Dermis microvascular lymphatic vessel endothelial cell (primary cell): ENCODE measurements around the gene C1orf35. TPM values are rescaled to one million over a fixed set of nuclear protein-coding genes. Genes with fewer than 3 reads are reported as not detected.
"Not testable (repeated sequence)": the region's sequence is repeated elsewhere in the genome, so short reads cannot be mapped to it uniquely, and the experiment has no call there.

ENCODE experiments used
- DNase-seq, 2 donors: peaks; one replicate each; pipeline versions ENCODE4 v3.0.0 to v3.0.0-alpha.2; 2010; ENCODE audit warnings: low read depth in 2 of 2
- total RNA-seq: library from RNA; depleted of rRNA; stranded (reverse); fragments of >200 nt; gene quantifications from 2 replicates; pipeline ENCODE4 v1.2.1, GENCODE V29; 2014

The C1orf35 gene
- total RNA-seq, 1 donor from 2014 or later, result 6.5 TPM

DNA sequence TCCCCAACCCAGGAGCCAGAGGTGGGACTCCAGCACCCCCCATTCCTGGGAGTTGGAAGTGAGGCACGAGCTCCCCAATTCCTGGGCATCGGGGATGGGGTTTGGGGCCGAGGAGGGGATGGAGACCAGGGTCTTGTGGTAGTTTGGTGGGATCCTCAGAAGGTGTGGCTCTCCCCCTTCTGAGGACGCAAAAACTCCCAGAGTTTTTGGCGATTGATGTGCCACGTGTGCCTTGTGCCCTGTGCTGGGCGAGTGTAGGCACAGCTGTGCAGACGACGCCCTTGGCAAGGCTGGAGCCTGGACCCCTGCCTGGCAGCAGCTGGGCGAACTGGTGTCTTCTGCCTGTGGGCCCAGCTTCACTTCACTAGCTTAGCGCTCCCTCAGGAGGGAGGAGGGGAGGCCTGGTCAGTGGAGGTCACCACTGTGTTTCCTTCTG lies 39.6 kb upstream of the C1orf35 start:
- DNase-seq, result no peak

DNA sequence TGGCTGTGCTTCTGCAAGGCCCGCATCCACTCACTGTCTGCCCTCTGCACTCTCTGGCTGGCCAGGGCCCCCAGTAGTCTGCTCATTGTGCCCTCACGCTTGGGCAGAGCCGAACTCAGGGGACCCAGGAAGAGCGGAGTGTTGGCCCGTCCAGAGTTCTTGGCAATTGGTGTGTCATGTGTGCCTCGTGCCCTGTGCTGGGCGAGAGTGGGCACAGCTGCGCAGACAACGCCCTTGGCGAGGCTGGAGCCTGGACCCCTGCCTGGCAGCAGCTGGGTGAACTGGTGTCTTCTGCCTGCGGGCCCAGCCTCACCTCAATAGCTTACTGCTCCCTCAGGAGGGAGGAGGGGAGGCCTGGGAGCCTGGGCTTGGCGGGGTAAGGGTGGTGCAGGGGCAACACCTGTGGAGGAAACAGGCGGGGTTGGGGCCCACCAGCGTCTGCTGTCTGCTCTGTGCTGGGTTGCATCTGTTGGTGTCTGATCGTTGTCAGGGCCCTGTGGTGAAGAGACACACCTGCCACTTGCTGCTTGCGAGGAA lies 39.1 kb upstream of the C1orf35 start:
- DNase-seq, result no peak

DNA sequence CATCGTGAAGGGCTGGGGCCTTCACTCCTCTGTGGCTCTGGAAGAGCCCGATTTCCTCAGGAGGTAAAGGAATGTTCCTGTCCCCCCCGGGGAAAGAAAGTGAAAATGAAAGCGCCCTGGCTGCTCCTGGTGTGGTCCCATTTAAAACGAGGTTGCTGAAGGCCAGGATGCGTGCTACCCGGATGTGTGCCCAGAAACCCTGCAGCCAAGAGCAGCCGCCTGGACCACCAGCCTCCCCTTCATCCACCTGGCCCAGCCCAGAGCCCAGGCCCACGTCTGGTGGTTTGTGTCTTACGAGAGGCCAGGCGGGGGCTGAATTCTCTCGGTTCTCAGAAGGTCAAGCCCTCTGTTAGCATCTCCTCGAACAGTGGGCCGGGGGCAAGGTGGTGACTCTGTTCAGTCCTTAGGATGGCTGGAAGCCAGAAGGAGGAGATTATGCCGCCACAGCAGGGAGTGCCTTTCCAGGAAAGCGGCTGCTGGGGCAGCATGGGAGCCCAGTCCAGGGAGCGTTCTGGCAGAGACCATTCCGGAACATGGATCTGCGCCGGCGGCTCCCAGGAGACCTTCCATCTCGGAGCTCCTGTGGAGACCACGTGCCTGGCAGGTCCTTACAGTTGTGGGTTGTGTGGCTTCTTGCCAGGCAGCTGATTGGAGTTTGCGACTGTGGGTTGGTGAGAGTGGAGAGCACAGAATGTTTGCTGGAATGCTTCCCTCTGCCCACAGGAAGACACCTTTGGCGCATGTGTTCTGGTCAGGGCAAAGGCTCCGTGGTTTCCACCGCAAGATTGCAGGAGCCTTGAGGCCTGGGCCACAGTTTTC lies 38.3 kb upstream of the C1orf35 start:
- DNase-seq, result peak in 1 of 2 donors; percentile 47

DNA sequence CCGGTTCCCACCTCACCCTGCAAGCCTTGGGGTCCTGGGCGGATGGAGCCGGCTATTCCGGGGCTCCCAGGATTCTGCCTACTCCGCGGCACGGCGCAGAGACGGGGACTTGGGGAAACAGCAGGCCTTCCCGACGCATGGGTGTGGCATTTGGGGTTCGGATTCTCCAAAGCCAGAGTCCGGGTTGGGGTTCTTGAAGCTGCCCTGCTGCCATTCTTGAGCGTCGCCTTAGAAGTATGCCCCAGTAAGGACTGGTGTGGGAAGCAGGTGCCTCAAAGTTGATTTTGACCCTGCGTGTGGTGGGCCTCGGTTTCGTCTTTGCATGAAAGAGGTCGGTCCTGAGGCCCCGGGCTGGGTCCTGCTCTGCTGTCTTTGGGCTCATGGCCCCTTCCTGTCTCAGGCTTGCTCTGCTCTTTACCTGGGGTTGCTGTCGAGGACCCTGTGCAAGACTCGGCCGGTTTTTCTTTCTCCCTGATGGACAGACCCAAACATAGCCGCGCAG lies 37.6 kb upstream of the C1orf35 start:
- no peak for DNase-seq

DNA sequence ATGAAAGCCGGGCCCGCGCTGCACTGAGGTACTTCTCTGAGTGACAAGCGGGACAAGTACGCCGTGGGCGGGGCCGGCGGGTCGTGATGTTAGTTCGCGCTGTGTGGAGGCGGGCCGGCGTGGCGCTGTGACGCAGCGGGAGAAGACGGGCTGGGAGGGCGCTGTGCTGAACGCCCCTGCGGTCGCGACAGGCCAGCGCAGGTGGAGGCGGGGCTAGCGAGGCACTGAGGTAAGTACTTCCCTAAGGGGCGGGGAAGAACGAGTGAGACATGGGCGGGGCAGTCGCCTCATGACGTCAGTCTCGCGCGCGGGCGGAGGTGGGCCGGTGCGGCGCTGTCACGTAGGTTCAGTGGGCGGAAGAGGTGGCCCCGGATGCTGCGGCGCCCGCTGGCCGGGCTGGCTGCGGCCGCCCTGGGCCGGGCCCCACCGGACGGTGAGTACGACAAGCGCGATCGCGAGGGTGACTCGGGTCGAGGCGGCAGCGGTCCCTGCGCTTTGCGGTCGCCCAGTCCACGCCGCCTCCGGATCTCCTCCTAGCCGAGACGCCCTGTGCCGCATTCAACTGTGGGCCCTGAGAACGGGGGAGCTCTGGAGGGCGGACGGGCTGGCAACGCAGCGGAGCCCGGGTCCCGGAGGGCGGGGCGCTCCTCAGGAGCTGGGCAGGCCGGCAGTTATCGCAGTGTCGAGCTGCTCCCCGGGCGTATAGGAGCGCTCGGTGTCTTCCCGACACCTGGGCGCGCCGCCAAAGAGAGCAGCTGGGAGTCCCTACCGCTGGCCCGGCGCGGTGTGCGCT lies 37.0 kb upstream of the C1orf35 start, which contains the start of gene GUK1:
TSS of gene GUK1 (plus strand) at position 349 of the 793 bp plus-strand sequence. CDS start at position 373, 24 bp downstream.
- peak; percentile 98 to 100 for DNase-seq

DNA sequence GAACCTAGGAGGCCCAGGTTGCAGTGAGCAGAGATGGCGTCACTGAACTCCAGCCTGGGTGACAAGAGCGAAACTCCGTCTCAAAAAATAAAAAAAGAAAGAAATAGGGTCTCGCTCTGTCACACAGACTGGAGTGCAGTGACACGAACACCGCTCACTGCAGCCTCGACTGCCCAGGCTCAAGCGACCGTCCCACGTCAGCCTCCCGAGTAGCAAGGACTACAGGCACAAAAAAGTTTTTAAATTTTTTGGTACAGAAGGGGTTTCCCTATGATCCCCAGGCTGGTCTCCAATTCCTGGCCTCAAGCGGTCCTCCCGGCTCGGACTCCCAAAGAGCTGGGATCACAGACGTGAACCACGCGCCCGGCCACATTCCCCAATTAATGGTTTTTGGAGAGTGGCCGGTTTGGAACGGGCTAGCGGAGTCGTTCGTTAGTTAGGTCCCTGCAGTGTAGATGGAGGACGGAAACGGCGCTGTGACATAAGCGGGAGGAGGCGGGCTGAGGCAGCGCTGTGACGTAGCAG lies 36.3 kb upstream of the C1orf35 start:
- DNase-seq, result no peak

DNA sequence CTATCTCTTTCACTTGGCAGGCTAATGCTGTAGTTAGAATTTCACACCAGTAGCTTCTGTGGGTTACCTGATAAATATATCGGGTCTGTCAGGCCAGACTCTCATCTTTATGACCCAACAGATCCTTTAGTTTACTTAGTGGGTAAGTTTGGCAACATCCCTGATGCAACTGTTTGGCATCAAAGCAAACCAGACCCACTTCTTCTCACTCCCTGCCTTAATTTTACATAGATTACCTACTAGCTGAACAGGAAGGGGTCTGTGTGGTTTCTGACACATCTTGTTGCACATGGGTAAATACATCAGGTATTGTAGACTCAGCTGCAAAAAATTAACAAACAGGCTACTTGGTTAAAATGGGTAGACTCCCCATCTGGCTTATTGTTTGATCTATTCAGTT lies 33.8 kb upstream of the C1orf35 start:
- DNase-seq, result no peak

DNA sequence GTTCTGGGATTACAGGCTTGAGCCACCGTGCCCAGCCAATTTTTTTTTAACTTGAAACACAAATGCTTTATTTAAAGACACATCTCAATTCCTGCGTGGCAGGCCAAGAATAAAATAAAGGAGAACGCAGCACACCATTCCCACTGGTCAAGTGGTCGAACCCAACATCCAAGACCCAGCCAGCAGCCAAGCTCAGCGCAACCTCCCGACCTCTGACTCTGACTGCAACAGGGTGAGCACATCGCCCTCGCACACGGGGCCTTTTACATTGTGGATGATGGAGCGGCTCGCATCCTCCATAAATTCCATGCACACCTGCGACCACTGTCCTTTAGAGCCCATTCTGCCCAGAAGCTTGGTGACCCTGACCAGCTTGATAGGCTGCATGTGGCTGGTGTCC lies 31.5 kb upstream of the C1orf35 start:
- DNase-seq, result no peak

DNA sequence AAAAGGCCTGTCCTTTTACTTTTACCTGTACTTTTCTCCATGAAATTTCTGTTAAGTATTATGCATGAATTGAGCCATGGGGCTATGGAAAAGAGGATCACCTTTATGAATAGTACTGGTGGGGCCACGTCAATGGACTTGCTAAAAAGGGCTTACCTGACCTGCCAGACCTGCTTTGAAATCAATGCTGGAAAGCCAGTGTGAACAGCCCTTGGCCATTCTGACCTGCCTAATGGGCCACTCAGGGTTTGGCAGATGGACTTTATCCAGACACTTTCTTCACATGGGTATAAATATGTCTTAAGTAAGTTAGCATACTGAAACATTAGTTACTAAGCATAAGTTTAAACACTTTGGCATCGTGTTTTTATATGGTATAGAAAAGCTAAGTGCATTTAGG lies 28.6 kb upstream of the C1orf35 start:
- DNase-seq, result no peak

DNA sequence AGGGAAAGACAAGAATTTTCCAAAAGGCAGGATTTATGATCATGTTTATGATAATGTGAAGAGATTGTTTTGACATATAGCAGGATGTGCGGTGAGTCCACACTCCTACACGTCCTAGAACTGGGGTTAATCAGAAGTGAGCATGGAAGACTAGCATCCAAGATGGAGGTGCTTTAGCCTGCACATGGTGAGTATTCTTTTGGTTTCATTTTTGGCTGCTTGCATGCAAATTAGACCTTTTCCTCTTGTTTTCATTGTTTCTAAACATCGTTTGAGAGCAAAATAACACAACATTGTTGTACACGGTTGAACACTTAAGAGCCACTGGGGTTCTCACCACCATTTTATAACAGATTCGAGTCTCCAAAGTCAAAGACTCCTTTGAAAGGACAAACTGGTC lies 22.1 kb upstream of the C1orf35 start:
- DNase-seq, result no peak

DNA sequence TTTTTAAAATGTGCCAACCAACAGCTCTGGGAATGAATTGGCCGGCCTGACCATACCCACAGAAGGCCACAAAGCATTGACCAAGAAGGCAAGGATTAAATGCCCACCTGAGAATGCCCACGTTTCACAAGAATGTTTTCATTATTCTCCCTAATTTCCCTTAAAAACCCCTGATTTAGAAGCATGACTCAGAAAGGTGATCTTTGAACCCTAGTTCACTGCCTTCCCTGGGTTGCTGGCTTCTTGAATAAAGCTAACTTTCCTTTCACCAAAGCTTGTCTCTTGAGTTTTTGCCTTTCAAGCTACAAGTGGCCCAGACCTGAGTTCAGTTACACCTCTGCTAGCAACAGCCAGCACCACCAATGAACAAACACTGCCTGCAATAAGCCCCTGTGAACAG lies 20.4 kb upstream of the C1orf35 start:
- DNase-seq, result no peak

DNA sequence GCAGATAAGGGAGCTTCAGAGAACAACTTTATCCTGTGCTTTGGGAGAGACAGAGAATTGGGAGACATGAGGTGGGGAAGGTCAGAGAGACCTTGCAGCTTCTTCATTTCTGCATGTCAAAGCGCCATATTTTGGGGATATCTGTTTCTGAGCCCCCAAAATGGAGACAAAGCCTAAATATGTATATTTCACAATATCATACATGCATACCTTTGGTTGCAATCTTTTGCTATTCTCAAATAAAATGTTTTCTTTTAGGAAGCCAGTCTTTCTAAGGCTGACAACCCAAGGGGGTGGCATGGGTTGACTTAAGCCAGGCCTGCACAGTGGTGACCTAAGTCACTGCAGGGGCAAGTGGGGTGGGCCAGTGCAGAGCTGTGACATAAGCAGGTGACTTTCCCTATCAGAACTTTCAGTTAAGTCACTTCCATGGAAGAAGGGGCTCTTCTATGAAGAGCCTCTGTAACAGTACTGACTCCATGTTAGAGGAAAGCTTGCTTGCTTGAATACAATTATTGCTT lies 19.9 kb upstream of the C1orf35 start:
- no peak for DNase-seq

DNA sequence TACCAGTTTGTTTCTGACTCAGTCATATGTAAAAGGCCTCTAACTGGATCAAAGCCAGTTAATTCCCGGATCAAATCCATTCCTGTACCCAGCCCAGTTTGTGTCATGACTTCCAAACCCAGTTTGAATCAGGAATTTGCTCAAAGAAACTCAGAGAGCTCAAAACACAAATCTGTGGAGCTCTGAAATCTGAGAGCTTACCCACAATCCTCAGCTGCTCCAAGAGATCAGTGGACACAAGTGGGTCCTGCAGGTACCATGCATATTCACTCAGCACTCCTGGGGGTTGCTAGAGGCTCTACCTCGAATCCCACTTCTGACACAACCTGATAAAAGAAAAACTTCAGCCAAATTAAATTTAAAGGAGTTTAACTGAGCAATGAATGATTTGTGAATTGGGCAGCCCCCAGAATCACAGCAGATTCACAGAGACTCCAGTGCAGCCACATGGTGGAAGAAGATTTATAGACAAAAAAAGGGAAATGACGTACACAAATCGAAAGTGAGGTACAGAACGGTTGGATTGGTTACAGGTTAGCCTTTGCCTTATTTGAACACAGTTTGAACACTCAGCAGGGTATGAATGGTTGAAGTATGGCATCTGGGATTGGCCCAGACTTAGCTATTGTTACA lies 17.8 kb upstream of the C1orf35 start:
- no peak for DNase-seq

DNA sequence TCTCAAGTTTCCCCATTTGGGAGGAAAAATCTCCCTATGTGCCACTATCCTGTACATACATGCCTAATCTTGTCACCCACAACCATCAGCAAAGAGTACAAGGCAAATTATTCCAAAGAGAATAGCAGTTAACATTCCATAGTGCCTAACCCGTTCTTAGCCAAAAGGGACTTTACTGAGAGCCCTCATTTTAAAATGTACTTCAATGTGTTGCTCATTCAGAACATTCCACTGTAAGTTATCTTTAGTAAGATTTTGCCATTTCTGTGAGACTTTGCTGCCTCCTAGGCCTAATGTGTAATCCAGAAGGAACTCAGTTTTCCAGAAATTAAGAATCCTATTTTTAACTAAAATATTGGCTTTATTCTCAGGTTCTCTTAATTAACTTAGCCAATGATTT lies 17.2 kb upstream of the C1orf35 start:
- no peak for DNase-seq

DNA sequence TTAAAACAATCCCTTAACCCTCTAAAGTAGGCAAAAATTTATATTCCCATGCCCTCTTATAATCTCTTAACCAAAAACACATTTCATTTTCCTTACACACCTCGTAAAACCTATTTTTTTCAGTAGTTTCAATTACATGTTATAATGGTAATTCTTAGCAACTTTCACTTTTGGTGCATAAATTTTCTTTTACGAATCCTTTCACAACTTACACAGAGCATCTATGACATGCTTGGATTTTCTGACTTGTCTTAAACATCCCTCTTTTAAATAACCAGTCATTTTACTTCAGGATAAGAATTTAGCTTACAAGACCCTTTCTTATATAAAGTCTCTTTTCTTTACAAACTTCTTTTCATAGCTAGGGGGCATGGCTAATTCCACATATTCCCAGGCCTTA lies 14.9 kb upstream of the C1orf35 start:
- no peak for DNase-seq

DNA sequence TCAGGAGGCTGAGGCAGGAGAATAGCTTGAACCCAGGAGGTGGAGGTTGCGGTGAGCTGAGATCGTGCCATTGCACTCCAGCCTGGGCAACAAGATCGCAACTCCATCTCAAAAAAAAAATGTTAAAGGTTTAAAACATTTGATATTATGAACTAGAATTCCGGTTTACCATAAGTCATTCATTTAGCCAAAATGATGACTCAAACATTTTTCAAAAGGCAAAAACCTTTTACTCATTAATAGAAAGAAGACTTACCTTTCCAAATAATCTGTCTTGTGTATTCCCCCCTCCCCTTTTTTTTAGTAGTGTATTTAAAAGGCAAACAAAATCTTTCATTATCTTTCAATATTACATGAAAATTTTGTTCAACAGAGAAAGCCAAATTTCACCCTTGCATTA lies 14.2 kb upstream of the C1orf35 start:
- DNase-seq, result no peak

DNA sequence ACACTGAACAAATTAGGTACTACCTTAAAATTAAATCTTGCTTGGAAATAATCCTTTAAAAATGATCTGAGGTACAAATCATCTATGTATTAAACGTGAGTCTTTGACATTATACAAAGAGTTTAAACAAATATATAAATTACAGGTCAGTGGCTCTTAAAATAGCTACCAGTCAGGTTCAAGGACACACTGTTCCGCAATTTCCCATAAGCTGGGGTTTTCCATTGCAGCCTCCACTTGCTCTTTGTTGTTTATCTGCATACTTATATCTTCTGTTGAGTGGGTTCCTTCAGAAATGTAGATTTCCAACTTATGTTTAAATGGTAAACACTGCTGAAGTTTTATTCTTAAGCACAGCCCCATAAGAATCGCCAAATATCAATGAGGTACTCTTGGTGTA lies 11.7 kb upstream of the C1orf35 start:
- DNase-seq, result no peak

DNA sequence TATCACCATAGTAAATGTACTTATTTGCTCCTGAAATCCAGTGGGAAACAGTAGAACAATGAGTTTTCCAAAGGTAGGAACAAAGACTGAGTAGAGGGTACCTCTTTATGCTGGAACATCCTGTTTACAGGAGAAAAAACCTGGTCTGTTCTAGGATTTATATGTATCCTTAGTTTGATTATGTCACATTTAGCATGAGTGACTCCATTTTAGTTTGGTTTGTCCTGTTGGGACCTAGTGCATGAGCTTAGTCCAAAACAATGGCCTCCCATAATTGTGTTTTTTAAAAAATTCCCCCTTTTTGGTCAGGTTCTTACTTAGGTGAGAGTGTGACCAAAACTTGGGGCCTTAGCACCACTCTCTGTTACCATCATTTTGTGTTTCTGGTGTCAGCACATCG lies 9.5 kb upstream of the C1orf35 start:
- no peak for DNase-seq

DNA sequence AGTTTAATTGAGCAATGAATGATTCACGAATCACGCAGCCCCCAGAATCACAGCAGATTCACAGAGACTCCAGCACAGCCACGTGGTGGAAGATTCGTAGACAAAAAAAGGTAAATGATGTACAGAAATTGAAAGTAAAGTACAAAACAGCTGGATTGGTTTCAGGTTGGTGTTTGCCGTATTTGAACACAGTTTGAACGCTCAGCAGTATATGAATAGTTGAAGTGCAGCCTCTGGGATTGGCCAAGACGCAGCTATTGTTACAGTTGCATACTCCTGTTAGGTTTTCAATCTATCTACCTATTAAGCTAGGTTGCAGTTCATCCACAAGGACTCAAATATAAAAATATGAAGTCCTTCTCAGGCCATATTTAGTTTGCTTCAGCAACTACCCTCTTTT lies 9.0 kb upstream of the C1orf35 start:
- DNase-seq, result no peak

DNA sequence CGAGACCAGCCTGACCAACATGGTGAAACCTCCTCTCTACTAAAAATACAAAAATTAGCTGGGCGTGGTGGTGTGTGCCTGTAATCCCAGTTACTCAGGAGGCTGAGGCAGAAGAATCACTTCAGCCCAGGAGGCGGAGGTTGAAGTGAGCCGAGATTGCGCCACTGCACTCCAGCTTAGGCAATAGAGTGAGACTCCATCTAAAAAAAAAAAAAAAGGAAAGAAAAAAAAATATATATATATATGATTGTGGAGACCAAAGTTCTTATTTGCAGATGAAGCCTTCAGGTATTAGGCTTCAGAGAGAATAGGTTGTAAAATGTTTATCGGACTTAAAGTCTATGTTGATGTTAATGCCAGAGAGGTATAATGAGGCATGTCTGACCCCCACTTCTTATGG lies 8.2 kb upstream of the C1orf35 start:
- not testable (repeated sequence) for DNase-seq

DNA sequence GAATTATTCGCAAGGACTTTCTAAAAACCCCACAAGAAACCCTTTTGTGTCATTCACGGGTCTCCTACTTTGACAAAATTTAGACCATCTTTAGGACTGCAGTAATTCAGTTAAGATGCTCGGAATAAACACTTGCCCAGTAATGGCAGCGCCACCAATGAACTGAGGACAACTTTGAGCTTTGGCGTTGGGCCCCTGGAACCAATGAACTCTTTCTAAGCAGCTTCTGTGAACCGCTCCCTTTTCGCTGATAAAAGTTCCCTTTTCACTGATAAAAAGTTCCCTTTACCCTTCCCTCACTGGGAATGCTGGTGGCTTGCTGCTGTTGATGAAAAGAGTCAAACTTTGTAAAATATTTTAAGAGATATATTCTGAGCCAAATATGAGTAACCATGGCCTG lies 7.4 kb upstream of the C1orf35 start:
- DNase-seq, result no peak
